DND-41 (cell line): ENCODE data around the gene PHACTR4.

Experiments
- ATAC-seq: fragments of 200-7000 bp; cut with Tn5 transposase; 3 replicates; pipeline ENCODE4 v1.9.1; 2021; ENCODE audit warnings: low read depth; ENCODE audit not compliant: insufficient read depth
- DNase-seq: peaks from one replicate; pipeline ENCODE4 v3.0.0-alpha.2; 2020
- H2AFZ ChIP-seq: 2 replicates; pipeline ENCODE4 v1.6.0; 2012; ENCODE audit warnings: low read depth, low read length
- H3K27ac ChIP-seq: 2 replicates; pipeline ENCODE4 v1.5.1; 2012; ENCODE audit warnings: low read length, inconsistent platforms
- H3K27me3 ChIP-seq: fragments of 200-600 bp; sonication (generic); 2 replicates; pipeline ENCODE4 v1.6.0; 2012; ENCODE audit warnings: low read length, mild to moderate bottlenecking, inconsistent platforms; ENCODE audit not compliant: insufficient read depth, poor library complexity
- H3K36me3 ChIP-seq: 2 replicates; pipeline ENCODE4 v1.5.1; 2012; ENCODE audit warnings: low read length, inconsistent platforms; ENCODE audit not compliant: insufficient read depth
- H3K4me1 ChIP-seq: 2 replicates; pipeline ENCODE4 v1.5.1; 2012; ENCODE audit warnings: mild to moderate bottlenecking, low read length; ENCODE audit not compliant: insufficient read depth
- H3K4me2 ChIP-seq: 2 replicates; pipeline ENCODE4 v1.6.0; 2012; ENCODE audit warnings: mild to moderate bottlenecking, moderate library complexity, low read length, inconsistent platforms; ENCODE audit not compliant: insufficient read depth
- H3K4me3 ChIP-seq, 2 experiments: fragments of 200-600 bp in 1 of 2; shearing (Covaris generic) in 1 of 2; 2 replicates each; pipeline ENCODE4 v1.5.1; 2012 to 2016; ENCODE audit warnings: inconsistent platforms in 2 of 2, low read length in 2 of 2, mild to moderate bottlenecking in 2 of 2, low read depth in 1 of 2, moderate library complexity in 1 of 2
- H3K79me2 ChIP-seq: 2 replicates; pipeline ENCODE4 v1.6.0; 2012; ENCODE audit warnings: low read length, inconsistent platforms; ENCODE audit not compliant: insufficient read depth
- H3K9ac ChIP-seq: 2 replicates; pipeline ENCODE4 v1.6.0; 2012; ENCODE audit warnings: low read depth, mild to moderate bottlenecking, inconsistent platforms, low read length, moderate library complexity
- H3K9me3 ChIP-seq: 2 replicates; pipeline ENCODE4 v1.5.1; 2012; ENCODE audit warnings: low read length, moderate library complexity, mild to moderate bottlenecking, inconsistent platforms; ENCODE audit not compliant: insufficient read depth, severe bottlenecking
- H4K20me1 ChIP-seq: 2 replicates; pipeline ENCODE4 v1.6.0; 2012; ENCODE audit warnings: low read length; ENCODE audit not compliant: insufficient read depth
- CTCF ChIP-seq: IDR thresholded peaks from 2 replicates; pipeline ENCODE4 v1.5.1; 2012; ENCODE audit warnings: borderline replicate concordance, low read length, moderate library complexity, mild to moderate bottlenecking; ENCODE audit not compliant: poor library complexity, severe bottlenecking; ENCODE audit errors: extremely low read depth
- EZH2 ChIP-seq: IDR thresholded peaks from 3 replicates; pipeline ENCODE4 v1.6.1; 2012; ENCODE audit warnings: borderline replicate concordance, low read depth, mild to moderate bottlenecking, moderate library complexity, low read length, inconsistent platforms; ENCODE audit not compliant: severe bottlenecking

PHACTR4 gene

GRCh38 chr1:28507247-28507645 is 137.7 kb downstream of the PHACTR4 start:
- Histone ChIP-seq H3K4me2 (peak overlapping the region; percentile 62), H3K36me3 (peaks cover 58% of the 10 kb centered on the region), H3K9me3 (no peaks in the 10 kb centered on the region), H3K4me1 (peaks cover 45% of the 10 kb centered on the region), H3K9ac (peak overlapping the region; percentile 82), H3K79me2 (peaks cover 67% of the 10 kb centered on the region), H2AFZ (no peak overlapping the region), H3K27me3 (no peaks in the 10 kb centered on the region), H3K27ac (peak overlapping the region; percentile 77), H4K20me1 (peaks cover 45% of the 10 kb centered on the region), H3K4me3 (peak overlapping the region; percentile 79 to 94)
- ATAC-seq (no peak), DNase-seq (peak; percentile 33)
- TF ChIP-seq EZH2 = no peak

GRCh38 chr1:28507646-28508434 is 138.3 kb downstream of the PHACTR4 start:
- Histone ChIP-seq H2AFZ (no peak overlapping the region), H3K4me2 (peak overlapping the region; percentile 62), H3K4me1 (peaks cover 45% of the 10 kb centered on the region), H3K27ac (peak overlapping the region; percentile 77), H3K9me3 (no peaks in the 10 kb centered on the region), H3K36me3 (peaks cover 64% of the 10 kb centered on the region), H3K9ac (peak overlapping the region; percentile 82), H3K27me3 (no peaks in the 10 kb centered on the region), H4K20me1 (peaks cover 48% of the 10 kb centered on the region), H3K79me2 (peaks cover 70% of the 10 kb centered on the region), H3K4me3 (peak overlapping the region; percentile 79 to 94; a peak in 3 of 4 replicates)
- TF ChIP-seq CTCF = no peak
- TF ChIP-seq EZH2 = no peak
- ATAC-seq (no peak), DNase-seq (peak; percentile 29)

- DNase-seq (no peak), ATAC-seq (no peak)
- peaks cover 69% of the 10 kb centered on the region for H3K36me3 ChIP-seq
- H3K27me3 ChIP-seq = no peaks in the 10 kb centered on the region
- no peaks in the 10 kb centered on the region for H3K9me3 ChIP-seq
- H3K4me2 ChIP-seq = peak overlapping the region; percentile 62
- no peak overlapping the region for H2AFZ ChIP-seq
- peak overlapping the region; percentile 79 to 94; a peak in 3 of 4 replicates for H3K4me3 ChIP-seq
- peaks cover 72% of the 10 kb centered on the region for H3K79me2 ChIP-seq
- H3K9ac ChIP-seq = peak overlapping the region; percentile 82
- peaks cover 48% of the 10 kb centered on the region for H4K20me1 ChIP-seq
- peaks cover 46% of the 10 kb centered on the region for H3K4me1 ChIP-seq
- H3K27ac ChIP-seq = peak overlapping the region; percentile 77
- no peak for TF ChIP-seq CTCF
- TF ChIP-seq EZH2 = no peak
Observed at GRCh38 chr1:28508435-28508754, 138.9 kb downstream of the PHACTR4 start.

- Histone ChIP-seq H3K79me2 (peaks cover 72% of the 10 kb centered on the region), H3K27me3 (no peaks in the 10 kb centered on the region), H3K4me3 (peak overlapping the region in 1 of 2 experiments; percentile 79; a peak in 2 of 4 replicates), H4K20me1 (peaks cover 48% of the 10 kb centered on the region), H3K9ac (peak overlapping the region; percentile 82), H3K9me3 (no peaks in the 10 kb centered on the region), H3K4me2 (peak overlapping the region; percentile 62), H3K36me3 (peaks cover 75% of the 10 kb centered on the region), H3K4me1 (peaks cover 47% of the 10 kb centered on the region), H2AFZ (no peak overlapping the region), H3K27ac (peak overlapping the region; percentile 77)
- DNase-seq (peak; percentile 35), ATAC-seq (peak; percentile 4; the same call in 2 of the 3 replicates)
- TF ChIP-seq EZH2 (no peak), CTCF (no peak)
Observed at GRCh38 chr1:28509705-28510272, 140.2 kb downstream of the PHACTR4 start.
